HG03558 (cell line): Measurements from ENCODE around the gene NADSYN1.

Experiments
- ATAC-seq: cut with Tn5 transposase; IDR thresholded peaks from one replicate; pipeline ENCODE4 v1.9.1; 2021; ENCODE audit warnings: moderate number of reproducible peaks; ENCODE audit not compliant: unreplicated experiment; ENCODE audit errors: extremely low read depth

The NADSYN1 gene

GRCh38 chr11:71542382-71542781 lies 89.4 kb downstream of the NADSYN1 start:
- ATAC-seq: no peak

- ATAC-seq: no peak
Measured at GRCh38 chr11:71542879-71543777, 90.1 kb downstream of the NADSYN1 start.

- ATAC-seq: no peak
Measured at GRCh38 chr11:71543866-71544265, 90.9 kb downstream of the NADSYN1 start.

GRCh38 chr11:71544525-71545214 lies 91.7 kb downstream of the NADSYN1 start:
- no peak for ATAC-seq

GRCh38 chr11:71545405-71545966 lies 92.5 kb downstream of the NADSYN1 start:
- ATAC-seq: no peak

- ATAC-seq: no peak
Measured at GRCh38 chr11:71548120-71548519, 95.1 kb downstream of the NADSYN1 start, which contains the start of gene KRTAP5-9. KRTAP5-9 (plus strand) TSS chr11:71548420; CDS start chr11:71548658, 238 bp downstream.

- no peak for ATAC-seq
Measured at GRCh38 chr11:71548716-71549151, 95.7 kb downstream of the NADSYN1 start.
